Measurements from ENCODE around the gene MAN1C1.

MAN1C1 gene

DNA sequence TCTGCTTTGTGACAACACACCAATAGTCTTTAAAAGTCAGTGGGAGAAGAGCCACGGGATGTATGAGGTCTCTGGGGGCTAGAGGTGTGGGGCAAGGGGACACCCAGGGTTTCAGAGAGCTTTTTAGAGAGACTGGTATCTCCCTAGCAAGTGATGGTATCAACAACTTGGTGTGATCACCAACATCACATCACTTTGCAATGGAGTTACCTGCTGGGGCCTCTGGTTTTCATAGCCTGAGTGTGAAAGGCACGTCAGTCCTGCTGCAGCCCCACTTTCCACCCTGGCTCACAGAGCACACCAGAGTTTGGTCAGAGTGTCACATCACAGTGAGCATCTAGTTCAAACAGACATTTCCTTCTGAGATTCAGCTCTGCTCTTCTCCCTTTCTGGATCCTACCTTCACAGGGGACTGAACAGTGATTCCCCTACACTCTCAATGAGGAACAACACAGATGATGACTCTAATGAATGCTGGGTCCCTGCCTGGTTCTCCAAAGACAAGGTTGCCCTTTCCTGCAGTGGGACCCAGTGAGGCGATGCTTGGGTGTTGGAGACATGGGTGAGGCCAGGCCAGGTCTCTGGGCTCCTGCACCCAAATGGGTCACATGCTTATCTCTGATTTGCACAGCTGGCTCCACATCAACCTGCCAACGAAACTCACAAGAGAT is 2.0 kb upstream of the MAN1C1 start:
- DNase-seq = no peak

DNA sequence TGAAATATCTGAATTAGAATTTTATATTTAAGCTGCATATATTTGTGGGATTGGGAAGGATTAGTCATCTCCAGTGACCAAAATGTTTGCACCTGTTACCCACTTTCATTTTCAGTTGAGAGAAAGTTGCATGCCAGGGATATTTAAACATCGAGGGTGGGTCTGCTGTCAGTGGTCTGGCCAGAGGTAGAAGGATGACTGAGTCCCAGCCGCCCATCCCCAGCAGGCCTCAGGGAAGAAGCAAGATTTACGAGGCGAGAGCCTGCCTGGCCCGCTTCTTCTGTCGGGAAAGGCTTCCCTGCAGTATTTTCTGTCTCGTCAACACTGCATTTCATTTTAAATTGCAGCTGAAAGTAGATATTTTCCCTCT is 1.4 kb upstream of the MAN1C1 start:
- no peak for DNase-seq

DNA sequence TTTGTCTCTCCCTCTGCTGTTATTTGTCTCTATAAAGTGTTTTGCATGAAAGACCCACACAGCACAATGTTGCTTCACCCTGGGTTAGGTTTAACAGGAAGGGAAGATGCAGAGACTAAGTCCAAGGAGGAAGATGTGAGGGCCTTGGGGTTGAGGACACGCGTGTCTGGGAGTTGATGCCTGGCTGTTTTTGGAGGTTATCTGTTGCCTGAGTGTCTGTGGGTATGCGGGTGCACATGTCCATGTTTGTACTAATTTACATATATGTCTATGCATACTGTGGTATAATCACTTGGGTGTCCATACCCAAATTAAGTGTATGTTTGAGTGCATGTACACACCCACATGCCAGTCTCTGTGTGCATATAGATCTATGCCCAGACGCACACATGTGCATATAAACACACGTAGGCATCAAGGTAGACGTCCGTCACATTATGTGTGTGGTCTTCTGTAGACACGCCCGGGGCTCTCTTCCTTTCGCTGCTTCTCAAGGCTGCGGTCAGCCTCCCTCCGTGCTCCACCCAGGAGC is 962 bp upstream of the MAN1C1 start:
- DNase-seq = no peak

DNA sequence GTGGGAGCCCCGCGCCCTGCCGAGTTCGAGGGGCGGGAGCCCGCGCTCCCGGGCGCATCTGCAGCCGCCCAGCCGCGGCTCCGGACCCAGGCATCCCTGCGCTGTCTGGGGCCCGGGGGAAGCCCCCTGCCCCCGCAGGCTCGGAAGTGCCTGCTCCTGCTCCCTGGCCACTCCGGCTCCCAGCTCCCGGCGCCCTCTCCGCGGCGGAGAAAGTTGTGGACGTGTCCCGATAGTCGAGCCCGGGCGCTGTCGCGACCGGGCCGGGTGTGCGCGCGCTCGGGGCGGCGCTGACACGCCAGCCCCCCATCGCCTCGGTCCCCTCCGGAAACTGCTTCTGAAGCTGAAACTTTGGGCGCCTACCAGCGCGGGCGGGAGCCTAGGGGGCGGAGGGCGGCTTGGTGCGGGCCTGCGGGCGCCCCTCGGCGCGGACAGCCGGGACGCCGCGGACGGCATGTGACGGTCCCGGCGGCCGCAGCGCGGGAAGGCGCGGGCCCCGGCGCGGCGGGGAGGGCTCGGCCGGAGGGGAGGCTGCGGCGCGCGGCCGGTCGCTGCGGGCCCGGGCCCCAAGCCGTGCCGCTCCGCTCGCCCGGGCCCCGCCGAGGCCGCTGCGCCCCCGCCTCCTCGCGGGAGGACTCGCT is 515 bp downstream of the MAN1C1 start:
- DNase-seq = peak; percentile 47

DNA sequence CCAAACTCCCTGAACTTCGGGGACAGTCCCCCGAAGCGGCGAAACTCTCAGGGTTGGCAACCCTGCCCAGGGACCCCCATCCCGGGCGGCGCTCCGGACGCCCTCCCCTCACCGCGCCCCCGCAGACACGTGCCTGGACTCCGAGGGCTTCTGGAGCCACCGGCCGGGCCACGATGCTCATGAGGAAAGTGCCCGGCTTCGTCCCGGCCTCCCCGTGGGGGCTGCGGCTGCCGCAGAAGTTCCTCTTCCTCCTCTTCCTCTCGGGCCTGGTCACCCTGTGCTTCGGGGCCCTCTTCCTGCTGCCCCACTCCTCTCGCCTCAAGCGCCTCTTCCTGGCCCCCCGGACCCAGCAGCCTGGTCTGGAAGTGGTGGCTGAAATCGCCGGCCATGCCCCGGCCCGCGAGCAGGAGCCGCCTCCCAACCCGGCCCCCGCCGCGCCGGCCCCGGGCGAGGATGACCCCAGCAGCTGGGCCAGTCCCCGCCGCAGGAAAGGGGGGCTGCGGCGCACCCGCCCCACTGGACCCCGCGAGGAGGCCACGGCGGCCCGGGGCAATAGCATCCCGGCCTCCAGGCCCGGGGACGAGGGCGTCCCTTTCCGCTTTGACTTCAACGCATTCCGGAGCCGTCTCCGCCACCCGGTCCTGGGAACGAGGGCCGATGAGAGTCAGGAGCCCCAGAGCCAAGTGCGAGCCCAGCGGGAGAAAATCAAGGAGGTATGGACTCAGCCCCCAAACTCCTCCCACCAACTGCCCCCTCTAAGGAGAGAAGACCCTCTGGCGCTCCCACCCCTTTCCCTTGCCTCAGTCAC is 1.2 kb downstream of the MAN1C1 start:
- DNase-seq = peak; percentile 28

DNA sequence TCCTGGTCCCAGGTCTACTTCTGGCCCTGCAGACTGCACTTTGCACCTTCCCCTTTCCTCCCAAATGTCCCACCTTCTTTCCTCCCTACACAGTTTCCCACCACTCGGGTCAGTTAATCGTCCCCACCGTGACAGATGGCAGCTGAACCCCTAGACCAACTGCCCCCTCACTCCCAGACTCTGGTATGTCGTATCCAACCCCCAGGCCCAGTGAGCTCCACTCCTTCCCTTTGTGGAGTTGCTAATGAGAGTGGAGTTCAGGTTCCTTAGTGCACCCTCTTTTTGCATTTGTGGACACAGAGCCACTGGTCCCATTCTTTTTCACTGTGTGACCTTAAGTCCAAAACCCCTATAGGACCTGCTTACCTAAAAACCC is 1.8 kb downstream of the MAN1C1 start:
- DNase-seq = no peak

DNA sequence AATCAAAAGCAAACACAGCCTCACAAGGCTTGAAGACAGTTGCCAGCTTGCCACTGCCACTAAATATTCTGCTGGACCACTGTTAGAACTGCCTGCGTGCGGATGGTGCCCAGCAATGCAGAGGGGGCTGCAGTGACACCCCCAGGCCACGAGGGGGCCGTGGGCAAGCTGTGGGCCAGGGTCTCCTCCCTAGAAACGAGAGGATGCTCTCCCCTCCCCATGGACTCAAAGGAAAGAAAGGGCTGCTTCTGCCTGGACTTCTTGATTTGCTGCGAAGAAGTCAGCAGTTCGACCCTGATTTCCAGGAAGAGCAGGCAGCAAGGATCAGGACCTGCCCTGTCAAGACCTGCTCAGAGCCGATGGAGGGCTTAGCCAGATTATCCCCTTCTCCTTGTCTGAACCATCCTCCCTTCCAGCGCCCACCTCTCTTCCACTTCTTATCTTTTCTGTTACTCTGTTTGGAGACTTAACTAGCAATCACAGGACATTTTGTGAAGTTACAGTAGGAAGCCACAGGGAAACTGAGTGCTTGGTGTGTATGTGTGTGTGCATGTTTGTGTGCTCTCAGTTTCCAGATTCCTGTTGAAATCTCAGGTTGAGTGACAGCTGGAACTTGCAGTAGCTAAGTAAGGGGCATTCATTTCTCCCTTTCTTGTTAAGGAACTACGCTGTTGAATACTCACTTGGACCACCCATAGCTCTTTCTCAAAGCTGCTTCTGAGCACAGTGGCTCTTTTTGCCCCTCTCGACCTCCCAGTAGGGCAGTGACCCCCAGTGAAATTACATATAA is 2.7 kb downstream of the MAN1C1 start:
- DNase-seq = peak; percentile 51

DNA sequence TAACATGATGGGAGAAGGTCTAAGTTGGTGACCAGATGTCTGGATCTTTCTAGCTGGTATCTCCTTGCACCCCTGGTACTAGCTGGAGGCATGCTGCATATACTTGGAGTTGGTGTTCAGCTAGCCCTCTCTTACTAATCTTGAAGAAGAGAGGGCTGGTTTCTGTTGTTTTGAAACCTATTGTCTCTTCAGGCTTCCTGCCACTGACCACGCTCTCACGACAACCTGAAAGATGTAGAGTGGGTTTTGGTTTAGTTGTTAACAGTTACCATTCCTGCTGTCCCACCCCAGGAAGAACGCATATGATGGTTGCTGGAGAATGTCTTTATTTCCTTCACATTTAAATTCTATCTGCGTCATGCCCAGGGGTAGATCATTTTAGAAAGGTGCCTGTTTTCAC is 3.6 kb downstream of the MAN1C1 start:
- DNase-seq = no peak

DNA sequence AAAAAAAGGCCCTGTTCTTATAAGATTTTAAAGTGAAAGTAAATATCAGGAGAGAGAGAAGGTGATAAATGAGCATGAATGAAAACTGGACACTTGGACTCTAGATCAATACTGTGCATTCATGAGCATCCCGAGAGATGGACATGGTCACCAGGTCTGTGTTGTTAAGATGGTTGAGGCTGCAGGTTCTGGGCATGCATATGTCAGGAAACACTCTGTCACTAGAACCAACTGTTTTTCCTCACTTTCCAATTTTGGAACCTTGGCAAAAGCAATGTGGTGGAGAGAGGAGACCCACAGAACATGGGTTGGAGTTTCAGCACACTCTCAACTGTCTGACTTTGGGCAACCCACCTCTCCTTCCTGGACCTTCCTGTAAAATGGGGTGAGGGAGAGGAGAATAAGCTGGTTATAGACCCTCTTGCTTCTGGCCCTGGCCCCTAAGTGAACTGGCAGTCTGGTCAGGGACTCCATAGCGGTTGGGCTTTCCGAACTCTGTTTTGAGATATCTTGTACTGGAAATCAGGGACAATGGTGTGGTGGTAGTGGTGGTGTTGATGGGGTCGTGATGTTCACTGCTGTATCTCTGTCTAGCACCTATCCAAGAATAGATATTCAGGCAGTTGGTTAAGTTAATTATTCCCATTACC is 4.2 kb downstream of the MAN1C1 start:
- DNase-seq = no peak

DNA sequence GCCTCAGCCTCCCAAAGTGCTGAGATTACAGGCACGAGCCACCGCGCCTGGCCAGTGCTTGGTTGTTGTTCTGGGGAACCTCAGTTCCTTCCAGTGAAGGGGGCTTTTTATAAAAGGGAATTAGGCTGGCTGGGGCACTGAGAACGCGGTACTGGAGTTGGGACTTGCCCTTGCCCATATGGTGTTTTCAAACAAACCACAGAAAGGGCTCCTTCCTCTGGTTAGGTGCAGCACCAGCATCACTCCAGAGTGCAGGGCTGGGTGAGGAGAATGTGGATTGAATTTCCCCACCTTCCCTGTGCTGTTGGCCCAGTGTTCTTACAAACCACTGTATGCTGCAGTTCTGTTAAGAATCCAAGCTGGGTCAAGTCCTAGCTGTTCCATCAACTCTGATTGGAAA is 5.3 kb downstream of the MAN1C1 start:
- peak; percentile 11 for DNase-seq

DNA sequence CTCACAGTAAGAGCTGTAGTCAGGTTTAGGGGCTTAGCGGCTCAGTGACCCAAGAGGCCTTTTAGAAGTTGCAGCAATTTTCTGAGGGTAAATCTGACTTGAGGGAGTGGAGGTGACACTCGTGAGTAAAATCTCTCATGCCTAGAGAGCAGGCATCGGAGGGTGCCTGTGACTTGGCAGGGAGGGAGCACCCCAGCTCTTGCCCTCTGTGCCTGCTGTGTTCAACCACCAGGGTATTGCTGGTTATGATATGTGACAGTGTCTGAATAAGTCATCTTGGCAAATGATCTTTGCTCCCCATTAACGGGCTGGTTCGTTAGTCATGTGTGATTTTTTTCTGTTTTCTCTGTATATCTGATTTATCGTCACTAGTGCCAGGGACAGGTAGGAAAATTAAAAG is 5.9 kb downstream of the MAN1C1 start:
- peak; percentile 41 for DNase-seq

DNA sequence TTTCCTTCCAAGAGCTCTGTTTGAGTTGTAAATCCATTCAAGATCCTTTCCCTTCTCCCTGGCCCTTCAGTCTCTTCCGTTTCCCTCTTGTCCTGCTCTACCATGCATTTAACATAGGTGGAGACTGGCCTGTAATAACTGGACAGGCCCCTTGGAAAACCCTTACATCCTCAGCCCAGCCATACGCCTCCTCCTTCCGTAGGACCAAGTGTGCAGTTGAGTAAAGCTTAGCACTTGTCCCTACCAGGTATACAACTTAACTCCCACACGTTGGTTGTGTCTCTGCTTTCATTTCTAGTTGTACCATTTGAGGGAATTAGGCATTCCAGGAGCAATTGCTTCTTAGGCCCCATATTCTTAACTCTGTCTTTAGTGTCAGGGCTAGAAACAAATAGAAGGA is 6.4 kb downstream of the MAN1C1 start:
- no peak for DNase-seq

DNA sequence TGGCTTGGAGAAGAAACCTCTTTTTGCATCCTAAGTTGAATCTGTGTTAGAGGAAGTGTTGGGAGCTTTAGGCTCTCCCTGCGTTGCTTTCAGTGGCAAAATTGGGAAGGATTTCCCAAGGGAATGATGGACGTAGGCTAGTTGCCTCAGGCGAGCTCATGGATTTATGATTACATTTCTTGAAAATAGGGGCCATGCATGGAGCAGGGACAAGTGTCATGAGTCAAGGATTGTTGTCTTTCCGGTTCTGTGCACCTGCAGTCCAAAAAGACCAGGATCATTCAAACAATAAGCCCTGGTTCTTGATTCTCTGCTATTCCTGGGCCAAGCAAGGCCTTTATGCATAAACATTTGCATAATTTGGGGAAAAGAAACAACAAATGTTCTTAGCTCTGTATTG is 7.1 kb downstream of the MAN1C1 start:
- peak; percentile 7 for DNase-seq

DNA sequence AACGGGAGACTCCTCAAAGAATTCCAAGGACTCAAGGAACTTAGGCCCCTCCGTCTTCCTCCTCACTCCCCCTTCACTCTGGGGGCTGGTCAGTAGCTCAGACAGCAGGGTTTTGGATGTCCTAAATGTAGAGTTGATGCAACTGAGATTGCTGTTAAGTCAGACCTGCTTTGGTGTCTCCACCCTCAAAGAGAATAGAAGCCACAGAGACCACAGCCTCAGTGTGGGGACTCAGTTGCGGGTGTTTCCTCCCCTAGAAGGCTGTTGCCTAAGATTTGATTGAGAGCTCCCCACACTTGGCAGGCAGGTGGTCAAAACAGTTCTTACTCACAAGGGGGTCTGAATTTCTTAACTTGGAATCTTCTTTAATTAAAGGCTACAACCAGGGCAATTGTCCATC is 7.6 kb downstream of the MAN1C1 start:
- peak; percentile 18 for DNase-seq

DNA sequence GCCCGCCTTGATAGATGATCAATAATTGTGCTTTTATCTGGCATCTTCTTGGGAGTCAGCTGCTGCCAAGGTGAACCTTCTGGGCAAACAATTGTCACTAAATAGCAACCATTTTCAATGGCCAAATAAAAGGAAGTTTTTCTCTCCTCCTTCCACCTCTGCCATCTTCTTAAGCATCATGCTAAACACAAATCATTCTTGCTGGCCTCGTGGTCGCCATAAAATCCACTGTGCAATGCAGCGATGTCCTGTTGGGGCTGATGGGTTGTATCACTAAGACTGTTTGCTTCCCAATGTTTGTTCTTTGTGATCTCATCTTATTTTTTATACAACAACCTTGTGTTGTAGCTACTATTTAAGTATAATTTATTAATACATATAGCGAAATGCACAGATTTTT is 8.0 kb downstream of the MAN1C1 start:
- DNase-seq = no peak

DNA sequence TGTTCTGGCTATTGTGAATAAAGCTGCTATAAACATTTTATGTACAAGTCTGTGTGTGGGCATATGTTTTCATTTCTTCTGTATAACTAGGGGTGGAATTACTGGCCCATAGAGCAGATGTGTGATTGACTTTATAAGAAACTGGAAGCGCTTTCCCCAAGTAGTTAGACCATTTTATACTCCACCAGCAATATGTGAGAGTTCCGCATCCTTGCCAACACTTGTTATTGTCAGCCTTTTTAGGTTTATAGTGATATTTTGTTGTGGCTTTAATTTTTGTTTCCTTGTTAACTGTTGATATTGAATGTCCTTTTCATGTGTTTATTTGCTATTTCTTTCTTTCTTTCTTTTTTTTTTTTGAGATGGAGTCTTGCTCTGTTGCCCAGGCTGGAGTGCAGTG is 9.4 kb downstream of the MAN1C1 start:
- no peak for DNase-seq

DNA sequence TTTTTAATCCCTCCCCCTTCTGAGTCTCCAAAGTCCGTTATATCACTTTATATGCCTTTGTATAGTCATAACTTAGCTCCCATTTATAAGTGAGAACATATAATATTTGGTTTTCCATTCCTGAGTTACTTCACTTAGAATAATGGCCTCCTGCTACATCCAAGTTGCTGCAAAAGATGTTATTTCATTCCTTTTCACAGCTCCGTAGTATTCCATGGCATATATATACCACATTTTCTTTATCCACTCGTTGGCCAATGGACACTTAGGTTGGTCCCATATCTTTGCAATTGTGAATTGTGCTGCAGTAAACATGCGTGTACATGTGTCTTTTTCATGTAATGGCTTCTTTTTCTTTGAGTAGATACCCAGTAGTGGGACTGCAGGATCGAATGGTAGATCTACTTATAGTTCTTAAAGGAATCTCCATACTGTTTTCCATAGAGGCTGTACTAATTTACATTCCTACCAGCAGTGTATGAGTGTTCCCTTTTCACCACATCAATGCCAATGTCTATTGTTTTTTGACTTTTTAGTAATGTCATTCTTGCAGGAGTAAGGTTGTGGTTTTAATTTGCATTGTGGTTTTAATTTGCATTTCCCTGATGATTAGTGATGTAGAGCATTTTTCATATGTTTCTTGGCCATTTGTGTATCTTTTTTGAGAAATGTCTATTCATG is 12.3 kb downstream of the MAN1C1 start:
- no peak for DNase-seq

DNA sequence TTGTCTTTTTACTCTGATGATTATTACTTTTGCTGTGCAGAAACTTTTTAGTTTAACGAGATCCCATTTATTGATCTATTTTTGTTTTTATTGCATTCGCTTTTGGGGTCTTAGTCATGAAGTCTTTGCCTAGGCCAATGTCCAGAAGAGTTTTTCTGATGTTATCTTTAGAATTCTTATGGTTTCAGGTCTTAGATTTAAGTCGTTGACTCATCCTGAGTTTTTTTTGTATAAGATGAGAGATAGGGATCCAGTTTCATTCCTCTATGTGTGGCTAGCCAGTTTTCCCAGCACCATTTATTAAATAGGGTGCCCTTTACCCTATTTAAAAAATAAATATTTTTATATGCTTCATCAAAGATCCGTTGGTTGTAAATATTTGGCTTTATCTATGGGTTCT is 13.2 kb downstream of the MAN1C1 start:
- no peak for DNase-seq

DNA sequence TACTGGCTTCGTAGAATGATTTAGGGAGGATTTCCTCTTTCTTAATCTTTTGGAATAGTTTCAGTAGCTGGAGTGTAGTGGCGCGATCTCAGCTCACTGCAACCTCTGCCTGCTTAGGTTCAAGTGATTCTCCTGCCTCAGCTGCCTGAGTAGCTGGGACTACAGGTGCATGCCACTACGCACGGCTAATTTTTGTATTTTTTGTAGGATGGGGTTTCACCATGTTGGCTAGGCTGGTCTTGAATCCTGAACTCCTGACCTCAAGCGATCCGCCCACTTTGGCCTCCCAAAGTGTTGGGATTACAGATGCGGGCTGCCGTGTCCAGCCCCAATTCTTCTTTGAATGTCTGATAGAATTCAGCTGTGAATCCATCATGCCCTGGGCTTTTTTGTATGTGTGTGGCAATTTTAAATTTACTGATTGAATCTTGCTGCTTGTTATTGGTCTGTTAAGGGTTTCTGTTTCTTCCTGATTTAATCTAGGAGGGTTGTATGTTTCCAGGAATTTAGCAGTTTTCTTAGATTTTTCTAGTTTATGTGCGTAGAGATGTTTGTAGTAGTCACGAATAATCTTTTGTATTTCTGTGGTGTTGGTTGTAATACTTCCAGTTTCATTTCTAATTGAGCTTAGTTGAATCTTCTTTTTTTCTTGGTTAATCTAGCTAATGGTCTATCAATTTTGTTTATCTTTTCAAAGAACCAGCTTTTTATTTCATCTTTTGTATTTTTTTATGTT is 15.3 kb downstream of the MAN1C1 start:
- DNase-seq = no peak

DNA sequence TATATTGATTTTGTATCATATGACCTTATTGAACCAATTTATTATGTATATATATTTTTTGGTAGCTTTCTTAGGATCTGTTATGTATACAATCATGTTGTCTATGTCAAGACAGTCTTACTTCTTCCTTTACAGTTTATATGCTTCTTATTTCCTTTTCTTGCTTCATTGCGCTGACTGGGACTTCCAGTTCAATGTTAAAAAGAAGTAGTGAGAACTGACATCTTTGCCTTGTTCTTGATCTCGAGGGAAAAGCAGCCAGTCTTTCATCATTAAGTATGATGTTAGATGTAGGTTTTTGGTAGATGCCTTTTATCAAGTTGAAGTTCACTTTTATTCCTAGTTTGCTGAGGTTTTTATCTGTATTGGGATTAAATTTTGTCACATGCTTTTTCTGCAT is 17.5 kb downstream of the MAN1C1 start:
- DNase-seq = no peak

DNA sequence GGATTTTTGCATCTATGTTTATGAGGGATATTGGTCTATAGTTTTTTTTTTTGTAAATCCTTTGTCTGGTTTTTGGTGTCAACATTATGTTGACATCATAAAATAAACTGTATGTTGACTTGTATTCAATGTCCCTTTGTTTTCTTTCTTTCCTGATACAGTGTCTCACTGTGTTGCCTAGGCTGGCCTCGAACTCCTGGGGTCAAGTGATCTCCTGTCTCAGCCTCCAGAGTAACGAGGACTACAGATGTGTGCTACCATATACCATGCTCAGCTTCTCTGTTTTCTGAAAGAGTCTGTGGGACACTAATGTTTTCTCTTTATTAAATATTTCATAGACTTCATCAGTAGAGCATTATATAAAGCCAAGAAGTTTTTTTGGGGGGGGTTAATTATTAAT is 18.3 kb downstream of the MAN1C1 start:
- DNase-seq = no peak

All from activated CD8-positive, alpha-beta memory T cell treated with anti-CD3 and anti-CD28 coated beads, Interleukin-2, amount 50 U/mL, for 4 hours (primary cell).